ENCODE measurements around the gene SCFD2.

GRCh38 chr4:53064609-53065008 lies 301.3 kb downstream of the SCFD2 start:
- TF ChIP-seq EZH2phosphoT487 (IDR thresholded peaks at IDR 0.05; ENCODE audit: borderline replicate concordance, low read length) (no peak), CTCF (conservative IDR thresholded peaks at IDR 0.05; ENCODE audit: low read depth, low read length) (no peak), EZH2 (IDR thresholded peaks at IDR 0.05; ENCODE audit: low read length, unreplicated experiment) (no peak)

All from PC-3 (cell line).